Cardiac muscle cell (in vitro differentiated cells and primary cell): ENCODE measurements around the gene TNIK. TPM values are rescaled to one million over a fixed set of nuclear protein-coding genes. Genes with fewer than 3 reads are reported as not detected.

Experiments used
- DNase-seq, 2 donors: peaks; one replicate each; pipeline versions ENCODE4 v3.0.0 to v3.0.0-alpha.2; 2010 to 2017; ENCODE audit warnings: low read depth in 1 of 2, low spot score in 1 of 2
- H3K27ac ChIP-seq: fragments of 200-600 bp; sonication (generic); 2 replicates; pipeline ENCODE4 v1.5.1; 2016
- H3K27me3 ChIP-seq: fragments of 200-600 bp; sonication (generic); 2 replicates; pipeline ENCODE4 v1.6.0; 2016; ENCODE audit warnings: control low read depth
- H3K36me3 ChIP-seq: fragments of 200-600 bp; sonication (generic); 2 replicates; pipeline ENCODE4 v1.5.1; 2016; ENCODE audit warnings: control low read depth
- H3K4me1 ChIP-seq: fragments of 200-600 bp; sonication (generic); 2 replicates; pipeline ENCODE4 v1.8.1; 2017; ENCODE audit warnings: low read depth, mild to moderate bottlenecking, mixed run types
- H3K4me3 ChIP-seq: fragments of 200-600 bp; sonication (generic); 2 replicates; pipeline ENCODE4 v1.5.1; 2016; ENCODE audit warnings: mild to moderate bottlenecking
- H3K9me3 ChIP-seq: fragments of 200-600 bp; sonication (generic); 2 replicates; pipeline ENCODE4 v1.5.1; 2017; ENCODE audit warnings: low read depth, mild to moderate bottlenecking, control low read depth
- CTCF ChIP-seq: IDR thresholded peaks from 2 replicates; pipeline ENCODE4 v1.5.1; 2012; ENCODE audit warnings: low read depth, mild to moderate bottlenecking, low read length
- polyA plus RNA-seq: library from polyadenylated mRNA; unstranded; fragments of >200 nt; fragmentation: Nextera tagmentation; extraction: Ambion mirVana; gene quantifications from 2 replicates; pipeline ENCODE4 v1.2.1, GENCODE V29; 2016
- total RNA-seq: library from RNA; depleted of rRNA; stranded (reverse); fragments of >200 nt; gene quantifications from 2 replicates; pipeline ENCODE4 v1.2.3, GENCODE V29; 2016

TNIK gene
- total and polyA plus RNA-seq, 2 experiments from 2014 or later, result 32.8 to 55.1 TPM

- H3K36me3 ChIP-seq, result no peaks in the 10 kb centered on the region
- H3K27ac ChIP-seq, result no peak overlapping the region
- no peaks in the 10 kb centered on the region for H3K27me3 ChIP-seq
- no peak for DNase-seq
- no peak for TF ChIP-seq CTCF
- H3K9me3 ChIP-seq, result no peaks in the 10 kb centered on the region
- H3K4me3 ChIP-seq, result no peak overlapping the region
- peaks cover 29% of the 10 kb centered on the region for H3K4me1 ChIP-seq
Observed at GRCh38 chr3:171416666-171417065, 43.5 kb downstream of the TNIK start.

GRCh38 chr3:171416061-171416460 is 44.1 kb downstream of the TNIK start:
- H3K27me3 ChIP-seq, result no peaks in the 10 kb centered on the region
- no peak overlapping the region for H3K27ac ChIP-seq
- no peaks in the 10 kb centered on the region for H3K9me3 ChIP-seq
- H3K4me3 ChIP-seq, result no peak overlapping the region
- no peak for TF ChIP-seq CTCF
- no peaks in the 10 kb centered on the region for H3K36me3 ChIP-seq
- peaks cover 29% of the 10 kb centered on the region for H3K4me1 ChIP-seq
- peak in 1 of 2 donors; percentile 36 for DNase-seq

GRCh38 chr3:171415070-171415469 is 45.1 kb downstream of the TNIK start:
- Histone ChIP-seq H3K4me3 (no peak overlapping the region), H3K27ac (no peak overlapping the region), H3K36me3 (no peaks in the 10 kb centered on the region), H3K9me3 (no peaks in the 10 kb centered on the region), H3K4me1 (peaks cover 29% of the 10 kb centered on the region), H3K27me3 (no peaks in the 10 kb centered on the region)
- DNase-seq, result peak in 1 of 2 donors; percentile 75
- TF ChIP-seq CTCF, result no peak

GRCh38 chr3:171412473-171412872 is 47.7 kb downstream of the TNIK start:
- H3K36me3 ChIP-seq, result no peaks in the 10 kb centered on the region
- H3K27ac ChIP-seq, result no peak overlapping the region
- no peaks in the 10 kb centered on the region for H3K27me3 ChIP-seq
- H3K4me3 ChIP-seq, result no peak overlapping the region
- H3K4me1 ChIP-seq, result peaks cover 32% of the 10 kb centered on the region
- no peak for DNase-seq
- no peak for TF ChIP-seq CTCF
- no peaks in the 10 kb centered on the region for H3K9me3 ChIP-seq

GRCh38 chr3:171412054-171412453 is 48.2 kb downstream of the TNIK start:
- Histone ChIP-seq H3K36me3 (no peaks in the 10 kb centered on the region), H3K9me3 (no peaks in the 10 kb centered on the region), H3K4me3 (no peak overlapping the region), H3K27ac (no peak overlapping the region), H3K4me1 (peaks cover 30% of the 10 kb centered on the region), H3K27me3 (no peaks in the 10 kb centered on the region)
- no peak for DNase-seq
- TF ChIP-seq CTCF, result no peak

- Histone ChIP-seq H3K27me3 (no peaks in the 10 kb centered on the region), H3K4me1 (peaks cover 29% of the 10 kb centered on the region), H3K27ac (no peak overlapping the region), H3K4me3 (no peak overlapping the region), H3K9me3 (no peaks in the 10 kb centered on the region), H3K36me3 (no peaks in the 10 kb centered on the region)
- no peak for TF ChIP-seq CTCF
- DNase-seq, result no peak
Observed at GRCh38 chr3:171410186-171410585, 50.0 kb downstream of the TNIK start.
